Measurements from ENCODE around the gene TSKS.

- TF ChIP-seq MYC (IDR thresholded peaks at IDR 0.05; ENCODE audit: insufficient read depth, insufficient read length, insufficient replicate concordance, low read length, severe bottlenecking) (no peak), ZNF274 (IDR thresholded peaks at IDR 0.05; ENCODE audit: insufficient read depth, insufficient read length) (no peak), CTCF (IDR thresholded peaks at IDR 0.05 in 2 of 3, conservative IDR thresholded peaks at IDR 0.05 in 1 of 3; ENCODE audit: control insufficient read depth in 2 of 3, extremely low read depth in 1 of 3, insufficient read depth in 1 of 3, low read depth in 3 of 3, low read length in 3 of 3) (no peak), POLR2A (IDR thresholded peaks at IDR 0.05; ENCODE audit: low read depth, low read length) (no peak), POLR2AphosphoS2 (IDR thresholded peaks at IDR 0.05; ENCODE audit: low read depth, low read length) (no peak), EZH2 (IDR thresholded peaks at IDR 0.05; ENCODE audit: borderline replicate concordance, control insufficient read depth, low read depth, low read length) (no peak), MAX (IDR thresholded peaks at IDR 0.05; ENCODE audit: low read depth, low read length) (no peak), ESRRA (IDR thresholded peaks at IDR 0.05; ENCODE audit: low read length) (no peak), RAD51 (IDR thresholded peaks at IDR 0.05) (no peak), RAD21 (IDR thresholded peaks at IDR 0.05; ENCODE audit: insufficient read depth, low read depth, low read length) (no peak), SMC3 (IDR thresholded peaks at IDR 0.05; ENCODE audit: borderline replicate concordance, low read length) (no peak)
These were observed 23.2 kb downstream of the TSKS start for GRCh38 chr19:49739933-49740332.
